Smooth muscle cell (in vitro differentiated cells): ENCODE data around the gene ATP2B2. TPM values are rescaled to one million over a fixed set of nuclear protein-coding genes. Genes with fewer than 3 reads are reported as not detected.
"Not testable (repeated sequence)": the region's sequence is repeated elsewhere in the genome, so short reads cannot be mapped to it uniquely, and the experiment has no call there.

Experiments
- DNase-seq: peaks from one replicate; lab custom pipeline; 2025; ENCODE audit not compliant: unreplicated experiment; lab: John Stamatoyannopoulos, UW
- H2AFZ ChIP-seq: fragments of 200-600 bp; sonication (generic); 2 replicates; pipeline ENCODE4 v1.6.0; 2016; ENCODE audit warnings: antibody characterized with exemption, low read depth, mild to moderate bottlenecking
- H3F3A ChIP-seq: fragments of 200-600 bp; sonication (generic); 2 replicates; pipeline ENCODE4 v1.6.0; 2017; ENCODE audit warnings: antibody characterized with exemption, low read depth
- H3K27ac ChIP-seq: fragments of 200-600 bp; sonication (generic); 2 replicates; pipeline ENCODE4 v1.5.1; 2016; ENCODE audit warnings: low read depth, mild to moderate bottlenecking
- H3K27me3 ChIP-seq: fragments of 200-600 bp; sonication (generic); 2 replicates; pipeline ENCODE4 v1.6.1; 2016; ENCODE audit warnings: low read depth, mild to moderate bottlenecking
- H3K36me3 ChIP-seq: fragments of 200-600 bp; sonication (generic); 2 replicates; pipeline ENCODE4 v1.5.1; 2016; ENCODE audit warnings: low read depth
- H3K4me1 ChIP-seq: fragments of 200-600 bp; sonication (generic); 2 replicates; pipeline ENCODE4 v1.5.1; 2016; ENCODE audit warnings: low read depth
- H3K4me2 ChIP-seq: fragments of 200-600 bp; sonication (generic); 2 replicates; pipeline ENCODE4 v1.6.0; 2016; ENCODE audit warnings: mild to moderate bottlenecking
- H3K4me3 ChIP-seq: fragments of 200-600 bp; sonication (generic); 2 replicates; pipeline ENCODE4 v1.5.1; 2016; ENCODE audit warnings: mild to moderate bottlenecking
- H3K79me2 ChIP-seq: fragments of 200-600 bp; sonication (generic); 2 replicates; pipeline ENCODE4 v1.6.0; 2016; ENCODE audit warnings: low read depth, mild to moderate bottlenecking
- H3K9ac ChIP-seq: fragments of 200-600 bp; sonication (generic); 2 replicates; pipeline ENCODE4 v1.6.0; 2016; ENCODE audit warnings: low read depth
- H3K9me3 ChIP-seq: fragments of 200-600 bp; sonication (generic); replicated peaks from 2 replicates; pipeline ENCODE4 v1.5.1; 2016; ENCODE audit warnings: low read depth
- H4K20me1 ChIP-seq: fragments of 200-600 bp; sonication (generic); 2 replicates; pipeline ENCODE4 v1.6.0; 2016; ENCODE audit warnings: low read depth
- CTCF ChIP-seq: fragments of 200-600 bp; sonication (generic); IDR thresholded peaks from 2 replicates; pipeline ENCODE4 v1.5.1; 2017; ENCODE audit warnings: borderline replicate concordance, mild to moderate bottlenecking, antibody characterized with exemption; ENCODE audit not compliant: insufficient read depth, poor library complexity, severe bottlenecking
- WGBS: methylation state at CpG from one replicate; pipeline ENCODE4 v1.1.7; 2016; ENCODE audit warnings: low lambda C conversion rate; 5-methylcytosine and 5-hydroxymethylcytosine counted together
- polyA plus RNA-seq: library from polyadenylated mRNA; unstranded; fragments of >200 nt; fragmentation: Nextera tagmentation; extraction: Ambion mirVana; gene quantifications from 2 replicates; pipeline ENCODE4 v1.2.1, GENCODE V29; 2016
- total RNA-seq: library from RNA; depleted of rRNA; stranded (reverse); fragments of >200 nt; gene quantifications from 2 replicates; pipeline ENCODE4 v1.2.3, GENCODE V29; 2014

The ATP2B2 gene
- total and polyA plus RNA-seq, 2 experiments from 2014 or later, result not detected

GRCh38 chr3:10546181-10546624 lies 40.8 kb upstream of the ATP2B2 start:
- no peak for DNase-seq
- H3K4me2 ChIP-seq, result no peak overlapping the region
- no peak overlapping the region for H3K9ac ChIP-seq
- no peak overlapping the region for H3K27ac ChIP-seq
- no peak overlapping the region for H3K4me3 ChIP-seq
- no peaks in the 10 kb centered on the region for H3K36me3 ChIP-seq
- no peaks in the 10 kb centered on the region for H3K79me2 ChIP-seq
- TF ChIP-seq CTCF, result no peak
- no peak overlapping the region for H2AFZ ChIP-seq
- 82% methylated on average over 5 of the region's 5 CpGs for WGBS
- no peaks in the 10 kb centered on the region for H3K4me1 ChIP-seq
- no peaks in the 10 kb centered on the region for H3F3A ChIP-seq
- peaks cover 4% of the 10 kb centered on the region for H3K9me3 ChIP-seq
- no peaks in the 10 kb centered on the region for H3K27me3 ChIP-seq
- no peaks in the 10 kb centered on the region for H4K20me1 ChIP-seq

GRCh38 chr3:10542518-10542917 lies 37.1 kb upstream of the ATP2B2 start:
- Histone ChIP-seq H3F3A (no peaks in the 10 kb centered on the region), H3K4me2 (no peak overlapping the region), H3K27ac (no peak overlapping the region), H3K36me3 (no peaks in the 10 kb centered on the region), H3K79me2 (no peaks in the 10 kb centered on the region), H3K9me3 (peaks cover 9% of the 10 kb centered on the region), H4K20me1 (no peaks in the 10 kb centered on the region), H2AFZ (no peak overlapping the region), H3K9ac (no peak overlapping the region), H3K4me1 (no peaks in the 10 kb centered on the region), H3K27me3 (peaks cover 4% of the 10 kb centered on the region), H3K4me3 (no peak overlapping the region)
- WGBS, result 81% methylated on average over 2 of the region's 2 CpGs
- no peak for TF ChIP-seq CTCF
- DNase-seq, result no peak

- H3F3A ChIP-seq, H3K79me2 ChIP-seq, DNase-seq, H3K4me1 ChIP-seq, H2AFZ ChIP-seq, H3K9me3 ChIP-seq, H3K27ac ChIP-seq, H3K4me3 ChIP-seq, H4K20me1 ChIP-seq, H3K9ac ChIP-seq, H3K4me2 ChIP-seq, H3K36me3 ChIP-seq: not testable (repeated sequence)
- WGBS, result 86% methylated on average over 6 of the region's 6 CpGs
- H3K27me3 ChIP-seq, result peaks cover 25% of the 10 kb centered on the region
Measured at GRCh38 chr3:10540347-10540746, 35.0 kb upstream of the ATP2B2 start.

GRCh38 chr3:10534066-10534465 lies 28.7 kb upstream of the ATP2B2 start:
- Histone ChIP-seq H3K79me2 (no peaks in the 10 kb centered on the region), H3K36me3 (no peaks in the 10 kb centered on the region), H3K9ac (no peak overlapping the region), H3K4me1 (peaks cover 6% of the 10 kb centered on the region), H3K9me3 (no peaks in the 10 kb centered on the region), H4K20me1 (no peaks in the 10 kb centered on the region), H3K4me3 (no peak overlapping the region), H2AFZ (no peak overlapping the region), H3K27me3 (peaks cover 40% of the 10 kb centered on the region), H3F3A (no peaks in the 10 kb centered on the region), H3K4me2 (no peak overlapping the region), H3K27ac (no peak overlapping the region)
- no peak for TF ChIP-seq CTCF
- WGBS, result 89% methylated on average over 4 of the region's 4 CpGs
- DNase-seq, result no peak
